MG63 (cell line): Measurements from ENCODE around the gene RAB37. TPM values are rescaled to one million over a fixed set of nuclear protein-coding genes. Genes with fewer than 3 reads are reported as not detected.
A peak's percentile ranks its signal among the peaks of the same experiment; 100 is the strongest.

Experiments
- DNase-seq: peaks from one replicate; pipeline ENCODE4 v3.0.0-alpha.2; 2020
- H3K27me3 ChIP-seq: fragments of 250-450 bp; sonication (Bioruptor Pico); 2 replicates; pipeline ENCODE4 v1.5.1; 2020; ENCODE audit warnings: mild to moderate bottlenecking, moderate library complexity
- H3K36me3 ChIP-seq: fragments of 250-450 bp; sonication (Bioruptor Pico); 2 replicates; pipeline ENCODE4 v1.5.1; 2020; ENCODE audit warnings: mild to moderate bottlenecking, moderate library complexity
- H3K4me3 ChIP-seq: fragments of 250-450 bp; sonication (Bioruptor Pico); 2 replicates; pipeline ENCODE4 v1.5.1; 2020; ENCODE audit warnings: mild to moderate bottlenecking, moderate library complexity
- H3K9me3 ChIP-seq: fragments of 250-450 bp; sonication (Bioruptor Pico); 2 replicates; pipeline ENCODE4 v1.5.1; 2020; ENCODE audit warnings: mild to moderate bottlenecking, moderate library complexity
- total RNA-seq: library from RNA; depleted of rRNA; stranded (reverse); fragments of >200 nt; shearing (Covaris generic); gene quantifications from 2 replicates; pipeline ENCODE4 v1.2.3, GENCODE V29; 2014; ENCODE audit warnings: low replicate concordance

Gene RAB37
- total RNA-seq, 1 experiment from 2014 or later = not detected

DNA sequence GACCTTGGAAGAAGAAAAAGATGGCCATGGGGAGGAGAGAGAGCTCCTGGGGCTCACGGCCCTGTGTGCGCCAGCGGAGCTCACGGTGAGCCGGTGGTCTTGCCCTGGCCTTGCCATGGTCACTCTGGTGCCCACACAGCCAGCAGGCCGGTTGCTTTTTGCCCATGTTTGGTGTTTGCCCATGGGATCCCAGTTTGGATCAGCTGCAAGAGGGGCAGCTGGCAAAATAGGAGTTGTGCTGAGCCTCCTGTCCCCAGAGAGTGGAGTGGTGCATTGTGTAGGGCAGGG is 12.9 kb downstream of the RAB37 start:
- Histone ChIP-seq H3K9me3 (no peaks in the 10 kb centered on the region), H3K4me3 (peak overlapping the region; percentile 99), H3K27me3 (no peaks in the 10 kb centered on the region), H3K36me3 (peaks cover 35% of the 10 kb centered on the region)
- no peak for DNase-seq

DNA sequence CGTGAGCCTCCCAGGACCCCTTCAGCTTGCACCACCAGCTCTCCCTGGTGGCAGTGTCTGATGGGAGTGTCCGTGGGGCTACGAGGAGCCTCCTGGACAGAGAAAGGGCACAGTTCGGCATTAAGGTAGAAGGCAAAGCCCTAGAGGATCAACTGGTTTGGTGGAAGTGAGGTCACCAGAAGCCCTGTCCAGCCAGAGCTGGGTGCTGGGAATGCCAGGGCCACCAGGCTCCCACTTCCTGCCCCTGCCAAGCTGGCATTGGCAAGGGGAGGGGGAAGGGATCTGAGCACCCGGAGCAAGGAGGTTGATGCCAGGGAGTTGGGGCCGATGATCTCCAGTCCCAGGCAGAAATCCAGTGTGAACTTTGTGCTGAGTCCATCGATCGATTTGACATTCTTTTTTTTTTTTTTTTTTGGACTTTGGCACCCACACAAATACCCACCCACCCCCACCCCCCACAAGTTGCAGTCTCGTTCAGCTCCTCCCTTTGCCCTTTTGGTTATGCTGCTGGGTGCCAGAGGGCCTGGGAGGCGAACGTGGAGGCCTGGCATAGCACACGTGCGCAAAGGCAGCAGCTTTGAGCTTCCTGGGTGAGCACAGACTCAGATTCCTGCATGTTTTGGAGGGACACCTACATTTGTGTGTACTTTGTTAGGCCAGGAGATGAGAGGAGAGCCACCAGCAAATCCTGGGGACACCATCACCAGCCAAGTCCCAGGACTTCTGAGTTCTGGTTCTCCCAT is 13.4 kb downstream of the RAB37 start:
- peaks cover 40% of the 10 kb centered on the region for H3K36me3 ChIP-seq
- no peaks in the 10 kb centered on the region for H3K9me3 ChIP-seq
- peak overlapping the region; percentile 99 for H3K4me3 ChIP-seq
- no peaks in the 10 kb centered on the region for H3K27me3 ChIP-seq
- DNase-seq = peak; percentile 88

- no peaks in the 10 kb centered on the region for H3K9me3 ChIP-seq
- no peak for DNase-seq
- H3K27me3 ChIP-seq = no peaks in the 10 kb centered on the region
- no peak overlapping the region for H3K4me3 ChIP-seq
- H3K36me3 ChIP-seq = peaks cover 44% of the 10 kb centered on the region
Measured at GRCh38 chr17:74752415-74752814, 15.4 kb downstream of the RAB37 start.

GRCh38 chr17:74752822-74753401 is 15.9 kb downstream of the RAB37 start:
- Histone ChIP-seq H3K36me3 (peaks cover 44% of the 10 kb centered on the region), H3K4me3 (no peak overlapping the region), H3K9me3 (no peaks in the 10 kb centered on the region), H3K27me3 (no peaks in the 10 kb centered on the region)
- no peak for DNase-seq

- Histone ChIP-seq H3K27me3 (no peaks in the 10 kb centered on the region), H3K4me3 (no peak overlapping the region), H3K9me3 (no peaks in the 10 kb centered on the region), H3K36me3 (peaks cover 48% of the 10 kb centered on the region)
- DNase-seq = no peak
Measured at GRCh38 chr17:74754832-74755231, 17.8 kb downstream of the RAB37 start.

GRCh38 chr17:74755533-74755932 is 18.5 kb downstream of the RAB37 start:
- H3K4me3 ChIP-seq = no peak overlapping the region
- H3K36me3 ChIP-seq = peaks cover 43% of the 10 kb centered on the region
- H3K9me3 ChIP-seq = no peaks in the 10 kb centered on the region
- H3K27me3 ChIP-seq = no peaks in the 10 kb centered on the region
- no peak for DNase-seq

DNA sequence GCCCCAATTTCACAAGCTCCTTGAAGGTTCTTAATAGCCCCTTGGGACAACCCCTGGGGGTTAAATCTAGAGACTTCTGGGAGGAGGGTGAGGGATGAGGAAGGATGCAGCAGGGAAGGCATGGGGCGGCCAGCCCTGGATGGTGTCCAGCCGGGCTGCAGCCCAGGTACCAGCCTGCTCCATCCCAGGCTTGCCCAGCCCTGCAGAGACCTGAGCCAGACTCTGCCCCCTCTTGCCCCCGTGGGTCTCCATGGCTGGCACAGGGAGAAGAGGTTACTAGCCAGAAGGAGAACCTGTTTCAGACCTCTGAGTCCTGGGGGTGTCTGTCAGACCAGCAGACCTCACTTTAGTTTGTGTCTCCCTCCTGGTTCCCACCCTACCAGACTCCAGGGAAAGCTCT is 19.8 kb downstream of the RAB37 start:
- DNase-seq = no peak
- no peaks in the 10 kb centered on the region for H3K27me3 ChIP-seq
- peaks cover 35% of the 10 kb centered on the region for H3K36me3 ChIP-seq
- H3K4me3 ChIP-seq = no peak overlapping the region
- H3K9me3 ChIP-seq = no peaks in the 10 kb centered on the region

- H3K27me3 ChIP-seq = no peaks in the 10 kb centered on the region
- H3K36me3 ChIP-seq = peaks cover 32% of the 10 kb centered on the region
- H3K4me3 ChIP-seq = no peak overlapping the region
- DNase-seq = peak; percentile 55
- no peaks in the 10 kb centered on the region for H3K9me3 ChIP-seq
Measured at GRCh38 chr17:74757502-74757901, 20.4 kb downstream of the RAB37 start.

DNA sequence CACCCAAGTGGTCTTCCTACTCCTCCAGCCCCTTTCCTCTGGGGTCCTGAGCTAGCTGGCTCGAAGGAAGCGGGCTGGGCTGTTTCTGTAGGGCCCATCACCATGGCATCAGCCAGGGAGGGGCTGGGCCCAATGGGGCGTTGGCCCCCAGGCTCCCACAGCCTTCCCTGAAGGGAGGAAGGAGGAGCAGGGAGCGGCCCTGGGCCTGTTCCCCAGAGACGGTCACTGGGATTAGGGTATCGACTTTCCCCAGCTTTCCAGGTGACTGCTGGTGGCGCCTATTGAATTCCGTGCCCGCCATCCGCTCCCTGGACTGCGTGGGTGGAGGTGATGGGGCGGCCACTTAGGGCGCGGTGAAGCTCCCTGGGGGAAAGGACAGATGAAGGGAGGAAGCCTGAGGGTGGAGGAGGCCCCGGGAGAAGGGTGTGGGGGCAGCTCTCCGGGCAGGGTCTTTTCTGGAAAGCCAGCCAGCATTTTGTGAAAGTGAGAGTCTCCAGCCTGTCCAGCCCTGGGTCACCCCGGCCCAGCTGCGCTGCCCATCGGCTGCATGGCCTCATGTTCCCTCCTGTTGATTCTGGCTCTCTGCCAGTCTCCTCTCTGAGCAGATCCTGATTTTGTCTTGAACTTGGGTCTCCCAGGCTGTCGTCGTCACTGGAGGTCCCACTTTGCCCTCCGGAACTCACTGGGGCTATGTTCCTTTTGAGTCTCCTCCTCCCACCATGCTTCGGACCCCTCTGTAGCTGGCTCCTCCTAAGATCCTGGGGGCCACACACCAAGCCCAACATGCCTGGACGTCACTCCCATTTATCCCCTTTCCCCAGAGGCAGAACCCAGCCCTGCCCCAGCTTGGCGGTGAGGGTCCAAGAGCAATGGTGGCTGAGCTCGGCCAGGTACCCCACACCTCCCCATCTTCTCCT is 21.1 kb downstream of the RAB37 start:
- no peak overlapping the region for H3K4me3 ChIP-seq
- H3K36me3 ChIP-seq = peaks cover 32% of the 10 kb centered on the region
- H3K9me3 ChIP-seq = no peaks in the 10 kb centered on the region
- no peaks in the 10 kb centered on the region for H3K27me3 ChIP-seq
- no peak for DNase-seq

DNA sequence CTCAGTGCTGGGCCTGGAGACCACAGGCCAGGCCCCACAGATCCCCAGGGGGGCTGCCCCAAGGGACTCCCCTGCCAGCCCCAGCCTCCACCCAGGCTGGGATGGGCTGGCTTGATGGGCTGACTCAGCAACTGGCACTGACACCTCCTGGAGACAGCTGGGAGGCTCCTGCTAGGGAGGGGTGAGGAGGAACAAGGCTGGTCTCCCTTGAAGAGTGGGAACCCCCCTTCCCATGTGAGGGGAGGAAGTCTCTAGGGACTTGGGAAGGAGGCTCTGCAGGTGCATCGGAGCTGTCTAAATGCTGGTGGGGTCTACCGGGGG is 21.8 kb downstream of the RAB37 start:
- H3K27me3 ChIP-seq = no peaks in the 10 kb centered on the region
- H3K9me3 ChIP-seq = no peaks in the 10 kb centered on the region
- peak; percentile 85 for DNase-seq
- H3K4me3 ChIP-seq = no peak overlapping the region
- peaks cover 38% of the 10 kb centered on the region for H3K36me3 ChIP-seq

- DNase-seq = no peak
- no peak overlapping the region for H3K4me3 ChIP-seq
- no peaks in the 10 kb centered on the region for H3K9me3 ChIP-seq
- peaks cover 40% of the 10 kb centered on the region for H3K36me3 ChIP-seq
- no peaks in the 10 kb centered on the region for H3K27me3 ChIP-seq
Measured at GRCh38 chr17:74759243-74759801, 22.3 kb downstream of the RAB37 start.

GRCh38 chr17:74759941-74760340 is 22.9 kb downstream of the RAB37 start:
- no peak for DNase-seq
- Histone ChIP-seq H3K9me3 (no peaks in the 10 kb centered on the region), H3K4me3 (no peak overlapping the region), H3K27me3 (no peaks in the 10 kb centered on the region), H3K36me3 (peaks cover 41% of the 10 kb centered on the region)

GRCh38 chr17:74760404-74761105 is 23.5 kb downstream of the RAB37 start:
- no peak overlapping the region for H3K4me3 ChIP-seq
- H3K36me3 ChIP-seq = peaks cover 39% of the 10 kb centered on the region
- H3K27me3 ChIP-seq = no peaks in the 10 kb centered on the region
- no peaks in the 10 kb centered on the region for H3K9me3 ChIP-seq
- DNase-seq = peak; percentile 66

- Histone ChIP-seq H3K27me3 (no peaks in the 10 kb centered on the region), H3K36me3 (peaks cover 44% of the 10 kb centered on the region), H3K9me3 (no peaks in the 10 kb centered on the region), H3K4me3 (no peak overlapping the region)
- DNase-seq = no peak
Measured at GRCh38 chr17:74761419-74761818, 24.4 kb downstream of the RAB37 start.

DNA sequence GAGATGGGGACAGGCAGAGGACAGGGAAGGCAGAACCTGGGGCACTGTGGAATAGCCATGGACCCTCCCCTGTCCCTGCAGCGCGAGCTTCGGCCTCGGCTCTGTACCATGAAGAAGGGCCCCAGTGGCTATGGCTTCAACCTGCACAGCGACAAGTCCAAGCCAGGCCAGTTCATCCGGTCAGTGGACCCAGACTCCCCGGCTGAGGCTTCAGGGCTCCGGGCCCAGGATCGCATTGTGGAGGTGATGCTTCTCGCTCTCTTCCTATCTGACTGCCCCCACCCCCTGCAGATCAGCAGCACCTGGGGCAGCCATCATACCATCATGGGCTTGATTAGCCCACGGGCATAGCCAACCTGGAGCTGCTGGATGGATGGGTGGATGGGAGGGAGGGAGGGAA is 24.9 kb downstream of the RAB37 start:
- H3K9me3 ChIP-seq = no peaks in the 10 kb centered on the region
- H3K27me3 ChIP-seq = no peaks in the 10 kb centered on the region
- H3K4me3 ChIP-seq = no peak overlapping the region
- no peak for DNase-seq
- H3K36me3 ChIP-seq = peaks cover 47% of the 10 kb centered on the region

DNA sequence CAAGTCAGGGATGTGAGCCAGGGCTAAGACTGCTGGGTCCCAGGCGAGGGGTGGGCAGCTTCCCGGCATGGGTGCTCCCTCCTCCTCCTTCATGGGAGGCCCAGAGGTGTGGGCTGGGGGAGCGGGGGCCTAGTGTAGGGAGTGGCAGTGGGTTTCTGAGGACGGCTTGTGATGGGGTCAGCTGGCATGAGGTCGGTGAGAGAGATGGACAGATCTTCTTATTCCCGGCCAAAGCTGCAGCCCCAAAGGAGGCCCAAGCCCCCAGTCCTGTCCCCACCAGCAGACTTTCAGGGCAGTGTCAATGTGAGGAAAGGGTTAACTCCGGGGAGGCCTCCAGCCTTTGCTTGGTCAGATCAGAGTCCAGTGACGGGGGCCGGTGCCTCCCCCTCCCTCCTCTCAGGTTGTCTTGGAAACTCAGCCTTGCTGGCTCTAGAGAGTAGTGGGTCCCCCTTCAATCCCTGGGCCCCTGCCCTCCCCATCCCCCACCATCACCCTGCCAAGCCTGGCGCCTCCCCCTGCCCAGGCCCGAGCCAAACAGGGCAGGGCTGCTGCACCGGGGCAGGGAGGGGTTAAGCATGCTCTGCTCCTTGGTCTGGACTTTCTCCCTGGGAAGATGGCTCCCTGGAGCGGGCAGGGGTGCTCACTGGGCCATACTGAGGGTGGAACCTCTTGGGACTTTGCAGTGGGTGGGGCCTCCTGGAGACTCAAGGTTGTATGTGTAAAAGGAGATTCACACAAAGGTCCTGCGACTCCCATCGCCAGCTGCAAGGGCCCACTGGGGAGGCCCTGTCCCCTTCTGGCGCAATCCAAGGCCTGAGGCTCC is 26.7 kb downstream of the RAB37 start:
- peaks cover 57% of the 10 kb centered on the region for H3K36me3 ChIP-seq
- no peaks in the 10 kb centered on the region for H3K9me3 ChIP-seq
- no peak for DNase-seq
- H3K4me3 ChIP-seq = no peak overlapping the region
- no peaks in the 10 kb centered on the region for H3K27me3 ChIP-seq
